Hematopoietic multipotent progenitor cell treated with erythropoietin and hydrocortisone succinate and interleukin-3 and kit ligand, for 15 days (in vitro differentiated cells): Measurements from ENCODE around the gene OSCP1.
A peak's percentile ranks its signal among the peaks of the same experiment; 100 is the strongest.

Experiments
- DNase-seq: peaks from one replicate; pipeline ENCODE4 v3.0.0-alpha.2; 2015; ENCODE audit warnings: low spot score

Gene OSCP1

DNA sequence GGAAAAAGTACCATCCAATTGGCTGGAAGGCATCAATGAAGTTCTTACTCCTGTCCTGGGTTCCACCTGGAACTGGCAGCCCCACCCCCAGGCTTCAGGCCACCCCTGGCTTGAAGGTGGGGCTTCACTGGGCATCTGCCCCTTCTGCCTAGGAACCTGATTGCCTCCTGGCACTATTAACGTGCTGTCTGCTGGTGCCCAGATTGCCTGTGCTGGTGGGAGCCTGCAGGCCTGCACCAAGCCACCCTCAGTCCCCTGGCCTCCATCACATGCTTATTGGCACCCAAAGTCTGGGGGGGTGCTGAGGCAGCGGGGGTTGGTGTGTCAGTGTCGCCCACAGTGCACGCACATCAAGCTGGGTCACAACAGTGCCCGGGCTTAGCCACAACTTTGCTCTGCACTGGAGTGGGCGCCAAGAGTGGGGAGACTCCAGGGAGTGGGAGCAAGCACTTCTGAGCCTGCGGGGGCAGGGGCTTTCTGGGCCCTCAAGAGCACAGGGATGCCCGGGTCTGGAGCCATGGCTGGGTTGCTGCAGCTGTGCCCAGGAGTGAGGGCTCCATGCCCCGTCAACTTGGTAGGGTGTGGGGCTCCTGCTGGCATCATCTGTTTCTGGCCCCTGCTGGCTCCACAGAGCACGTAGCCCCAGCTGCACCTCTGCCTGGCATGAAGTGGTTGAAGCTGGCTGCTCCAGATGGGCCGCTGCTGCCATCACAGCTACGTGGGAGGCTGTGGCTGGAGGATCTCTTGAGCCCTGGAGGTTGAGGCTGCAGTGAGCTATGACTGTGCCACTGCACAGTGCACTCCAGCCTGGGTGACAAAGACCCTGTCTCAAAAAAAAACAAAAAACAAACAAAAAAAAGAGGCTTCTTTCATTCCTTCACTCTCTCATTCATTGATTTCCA is 48.4 kb downstream of the OSCP1 start:
- DNase-seq: no peak

GRCh38 chr1:36400825-36401601 is 49.2 kb downstream of the OSCP1 start:
- peak; percentile 70 for DNase-seq

GRCh38 chr1:36400514-36400824 is 49.8 kb downstream of the OSCP1 start:
- DNase-seq: no peak

- DNase-seq: no peak
Measured at GRCh38 chr1:36398370-36398977, 51.8 kb downstream of the OSCP1 start.

GRCh38 chr1:36397378-36398230 is 52.6 kb downstream of the OSCP1 start, which contains the start of gene LSM10:
Gene LSM10, minus strand, starts transcription at chr1:36397908. Its CDS starts 3,779 bp downstream, at chr1:36394129.
- DNase-seq: peak; percentile 95

DNA sequence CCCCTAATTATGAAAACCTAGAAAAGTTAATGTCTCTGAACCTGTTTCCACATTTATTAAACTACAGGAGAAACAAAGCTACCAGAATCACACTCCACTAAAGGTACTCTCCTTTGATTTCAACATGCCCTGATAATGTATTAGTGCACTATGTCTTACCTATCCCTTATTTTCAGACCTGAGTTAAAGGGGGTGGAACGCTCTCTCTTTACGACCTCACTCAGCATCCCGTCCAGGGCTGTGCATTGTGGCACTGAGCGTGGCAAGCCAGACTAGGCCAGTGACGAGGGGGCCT is 53.2 kb downstream of the OSCP1 start:
- no peak for DNase-seq

- DNase-seq: no peak
Measured at GRCh38 chr1:36396359-36396758, 53.9 kb downstream of the OSCP1 start.

GRCh38 chr1:36393686-36394085 is 56.6 kb downstream of the OSCP1 start:
- DNase-seq: no peak

DNA sequence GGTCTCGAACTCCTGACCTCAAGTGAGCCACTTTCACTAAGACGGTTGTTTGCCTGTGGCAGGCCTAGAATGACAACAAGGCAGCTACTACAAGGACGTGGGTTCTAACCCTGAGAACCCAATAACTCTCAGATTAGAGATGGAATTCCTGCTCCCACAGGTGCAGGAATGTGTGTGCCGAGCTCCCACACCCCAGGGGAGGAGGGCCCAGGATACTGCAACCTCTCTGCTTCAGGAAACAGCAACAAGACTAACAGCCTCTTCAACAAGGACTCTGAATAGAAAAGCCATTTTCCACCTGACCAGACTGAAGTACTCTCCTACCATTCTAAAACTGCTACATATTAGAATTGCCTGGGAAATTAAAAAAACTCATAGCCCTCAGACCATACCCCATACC is 57.4 kb downstream of the OSCP1 start:
- DNase-seq: no peak

DNA sequence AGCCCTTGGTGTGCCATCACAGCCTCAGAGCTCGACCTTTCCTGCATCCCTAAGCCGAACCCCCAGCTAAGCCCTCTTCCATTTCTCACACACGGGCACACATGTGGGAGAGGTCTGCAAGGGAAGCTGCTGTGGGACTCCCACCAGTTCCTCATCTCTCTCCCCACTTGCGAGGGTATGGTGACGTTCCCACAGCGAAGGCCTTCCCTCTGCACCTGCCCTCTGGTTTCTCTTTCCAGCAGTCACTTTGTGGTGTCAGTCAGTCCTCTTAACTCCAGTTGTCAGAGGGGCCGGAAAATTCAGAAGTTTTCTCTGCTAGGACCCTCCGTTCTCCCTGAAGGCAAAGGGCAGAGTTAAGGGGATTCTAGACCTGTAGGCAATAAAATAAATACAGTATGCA is 59.0 kb downstream of the OSCP1 start:
- no peak for DNase-seq

DNA sequence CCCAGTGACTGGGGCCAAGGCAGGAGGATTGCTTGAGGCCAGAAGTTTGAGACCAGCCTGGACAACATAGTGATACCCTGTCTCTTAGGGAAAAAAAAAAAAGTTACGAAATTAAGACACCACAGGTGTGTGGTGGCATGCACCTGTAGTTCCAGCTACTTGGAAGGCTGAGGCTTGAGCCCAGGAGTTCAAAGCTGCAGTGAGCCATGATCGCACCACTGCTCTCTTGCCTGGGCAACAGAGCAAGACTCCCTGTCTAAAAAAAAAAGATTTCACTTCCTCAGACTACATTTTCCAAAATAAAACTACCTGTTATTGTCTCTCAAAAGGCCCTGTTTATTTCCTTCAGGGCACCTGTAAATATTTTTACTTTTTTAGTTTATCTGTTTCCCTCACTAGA is 59.8 kb downstream of the OSCP1 start:
- DNase-seq: no peak

- no peak for DNase-seq
Measured at GRCh38 chr1:36389999-36390398, 60.3 kb downstream of the OSCP1 start.

DNA sequence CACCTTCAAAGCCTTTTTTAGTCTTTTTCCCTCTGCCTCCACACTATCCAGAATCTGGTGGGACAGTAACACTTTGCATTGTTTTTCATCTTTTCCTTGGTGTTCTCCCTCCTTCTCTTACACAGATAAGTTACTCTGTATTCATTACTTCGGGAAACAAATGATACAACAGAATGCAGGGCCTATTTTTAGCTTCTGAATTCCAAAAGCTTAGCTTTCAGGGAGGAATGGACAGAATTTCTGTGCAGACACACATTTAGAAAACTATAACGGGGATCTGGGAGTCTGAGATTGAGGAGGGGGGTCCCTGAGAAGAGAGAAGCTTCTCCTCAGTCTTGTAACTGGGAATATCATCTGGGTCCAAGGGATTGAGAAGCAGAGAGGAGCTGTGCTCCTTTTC is 61.0 kb downstream of the OSCP1 start:
- no peak for DNase-seq

DNA sequence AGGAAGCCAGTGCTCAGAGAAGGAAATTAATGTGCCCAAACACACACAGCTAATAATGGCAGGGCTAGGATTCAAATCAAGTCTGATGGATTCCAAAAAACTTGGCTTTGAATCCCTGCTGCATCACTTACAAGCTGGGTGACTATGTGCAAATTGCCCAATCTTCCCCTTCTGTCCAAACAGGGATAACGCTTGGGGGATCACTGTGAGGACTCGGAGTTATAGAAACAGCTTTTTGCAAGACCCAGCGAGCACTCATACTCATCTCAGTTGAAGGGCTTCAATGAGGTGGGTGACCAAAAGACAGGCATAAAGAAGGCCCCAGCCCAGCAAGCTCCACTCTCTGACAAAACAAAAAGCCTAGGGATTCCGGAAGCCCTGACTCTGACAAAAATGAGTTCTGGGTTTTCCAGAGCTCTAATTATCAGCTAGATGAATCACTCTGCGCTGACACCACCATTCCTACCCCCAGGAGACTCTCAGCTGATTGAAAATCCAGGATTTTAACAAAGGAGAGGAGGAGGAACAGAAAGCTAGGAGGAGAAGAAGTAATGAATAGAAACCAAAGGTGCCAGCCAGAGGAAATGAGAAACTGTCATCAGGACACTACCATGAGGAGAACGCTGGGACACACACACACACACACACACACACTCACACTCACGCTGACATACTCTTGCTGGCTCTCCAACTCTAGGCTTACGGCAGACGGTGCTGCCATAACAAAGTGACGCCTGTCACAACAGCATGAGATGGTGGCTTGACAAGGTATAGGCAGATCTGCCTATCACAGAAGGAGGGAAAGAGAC is 62.9 kb downstream of the OSCP1 start:
- no peak for DNase-seq

- DNase-seq: peak; percentile 100
Measured at GRCh38 chr1:36386265-36387140, 63.7 kb downstream of the OSCP1 start.

- peak; percentile 99 for DNase-seq
Measured at GRCh38 chr1:36385410-36386264, 64.6 kb downstream of the OSCP1 start, which contains the start of gene STK40. Gene STK40, minus strand, starts transcription at chr1:36385924. Its CDS starts 24,592 bp downstream, at chr1:36361332.

GRCh38 chr1:36384542-36385409 is 65.5 kb downstream of the OSCP1 start:
- DNase-seq: peak; percentile 47

GRCh38 chr1:36383240-36383639 is 67.0 kb downstream of the OSCP1 start:
- DNase-seq: no peak
